SK-N-SH treated with all-trans-retinoic acid at 6 μM for 48 hours (cell line): Measurements from ENCODE around the gene MRPL4.
A peak's percentile ranks its signal among the peaks of the same experiment; 100 is the strongest.

Experiments used
- ATAC-seq: fragments of 200-7000 bp; cut with Tn5 transposase; 3 replicates; pipeline ENCODE4 v1.9.1; 2020; ENCODE audit warnings: mild to moderate bottlenecking, moderate library complexity
- ARNTL ChIP-seq: fragments of 450-650 bp; formaldehyde crosslinking; IDR thresholded peaks from 2 replicates; pipeline ENCODE4 v1.5.0; 2020; ENCODE audit warnings: low read depth, mild to moderate bottlenecking, moderate library complexity, borderline replicate concordance
- BACH2 ChIP-seq: fragments of 250-450 bp; sonication (Bioruptor Pico); IDR thresholded peaks from 2 replicates; pipeline ENCODE4 v1.9.0; 2021; ENCODE audit warnings: mild to moderate bottlenecking, borderline replicate concordance
- CREB5 ChIP-seq: fragments of 250-450 bp; sonication (Bioruptor Pico); IDR thresholded peaks from 2 replicates; pipeline ENCODE4 v1.5.1; 2020; ENCODE audit warnings: low read depth, mild to moderate bottlenecking, moderate library complexity
- CSDC2 ChIP-seq: fragments of 250-450 bp; sonication (Bioruptor Pico); IDR thresholded peaks from 2 replicates; pipeline ENCODE4 v1.5.0; 2020; ENCODE audit warnings: mild to moderate bottlenecking, moderate library complexity
- CSRNP3 ChIP-seq: fragments of 250-450 bp; sonication (Bioruptor Pico); IDR thresholded peaks from 2 replicates; pipeline ENCODE4 v1.5.1; 2021; ENCODE audit warnings: mild to moderate bottlenecking, moderate library complexity
- ESRRG ChIP-seq: fragments of 250-450 bp; sonication (Bioruptor Pico); IDR thresholded peaks from 2 replicates; pipeline ENCODE4 v1.6.1; 2021; ENCODE audit warnings: mild to moderate bottlenecking
- ISL1 ChIP-seq: fragments of 250-450 bp; sonication (Bioruptor Pico); IDR thresholded peaks from 2 replicates; pipeline ENCODE4 v2.1.2; 2022; ENCODE audit warnings: mild to moderate bottlenecking, moderate library complexity
- OSR1 ChIP-seq: fragments of 250-450 bp; sonication (Bioruptor Pico); IDR thresholded peaks from 2 replicates; pipeline ENCODE4 v1.8.0; 2022; ENCODE audit warnings: moderate library complexity, mild to moderate bottlenecking, inconsistent platforms
- PATZ1 ChIP-seq: fragments of 250-450 bp; sonication (Bioruptor Pico); IDR thresholded peaks from 2 replicates; pipeline ENCODE4 v1.8.0; 2020; ENCODE audit warnings: mild to moderate bottlenecking, moderate library complexity, borderline replicate concordance
- POU6F1 ChIP-seq: fragments of 250-450 bp; sonication (Bioruptor Pico); IDR thresholded peaks from 2 replicates; pipeline ENCODE4 v1.8.0; 2021; ENCODE audit warnings: low read depth, mild to moderate bottlenecking, moderate library complexity, borderline replicate concordance
- PPARA ChIP-seq: fragments of 250-450 bp; sonication (Bioruptor Pico); IDR thresholded peaks from 2 replicates; pipeline ENCODE4 v1.5.0; 2020; ENCODE audit warnings: mild to moderate bottlenecking, borderline replicate concordance
- RARB ChIP-seq: fragments of 250-450 bp; sonication (Bioruptor Pico); IDR thresholded peaks from 2 replicates; pipeline ENCODE4 v1.8.0; 2021; ENCODE audit warnings: mild to moderate bottlenecking, moderate library complexity
- SNAI2 ChIP-seq: fragments of 250-450 bp; sonication (Bioruptor Pico); IDR thresholded peaks from 2 replicates; pipeline ENCODE4 v1.5.0; 2020; ENCODE audit warnings: mild to moderate bottlenecking, moderate library complexity
- TCF4 ChIP-seq: fragments of 250-450 bp; sonication (Bioruptor Pico); IDR thresholded peaks from 2 replicates; pipeline ENCODE4 v1.8.0; 2021; ENCODE audit warnings: mild to moderate bottlenecking, moderate library complexity, borderline replicate concordance
- TOX ChIP-seq: fragments of 250-450 bp; sonication (Bioruptor Pico); IDR thresholded peaks from 2 replicates; pipeline ENCODE4 v1.8.0; 2021; ENCODE audit warnings: mild to moderate bottlenecking, moderate library complexity, borderline replicate concordance
- TSHZ2 ChIP-seq: fragments of 250-450 bp; sonication (Bioruptor Pico); IDR thresholded peaks from 2 replicates; pipeline ENCODE4 v1.5.0; 2020; ENCODE audit warnings: mild to moderate bottlenecking, moderate library complexity
- ZC3H10 ChIP-seq: fragments of 250-450 bp; sonication (Bioruptor Pico); IDR thresholded peaks from 2 replicates; pipeline ENCODE4 v1.5.1; 2021; ENCODE audit warnings: mild to moderate bottlenecking, moderate library complexity
- ZFP3 ChIP-seq: fragments of 250-450 bp; sonication (Bioruptor Pico); IDR thresholded peaks from 2 replicates; pipeline ENCODE4 v1.5.0; 2020; ENCODE audit warnings: mild to moderate bottlenecking, moderate library complexity
- ZFP30 ChIP-seq: fragments of 450-650 bp; formaldehyde crosslinking; IDR thresholded peaks from 2 replicates; pipeline ENCODE4 v1.5.0; 2022; ENCODE audit warnings: mild to moderate bottlenecking, moderate library complexity
- ZNF565 ChIP-seq: fragments of 450-650 bp; formaldehyde crosslinking; conservative IDR thresholded peaks from 2 replicates; pipeline ENCODE4 v1.5.0; 2020; ENCODE audit warnings: low read depth, mild to moderate bottlenecking, moderate library complexity
- ZNF70 ChIP-seq: fragments of 450-650 bp; formaldehyde crosslinking; IDR thresholded peaks from 2 replicates; pipeline ENCODE4 v1.5.0; 2020; ENCODE audit warnings: mild to moderate bottlenecking, moderate library complexity
- ZNF8 ChIP-seq: fragments of 450-650 bp; formaldehyde crosslinking; IDR thresholded peaks from 2 replicates; pipeline ENCODE4 v1.5.0; 2020; ENCODE audit warnings: mild to moderate bottlenecking, moderate library complexity

Gene MRPL4

GRCh38 chr19:10295847-10296591, 44.0 kb downstream of the MRPL4 start:
- no peak for ATAC-seq
- no peak for TF ChIP-seq CSDC2 (CRISPR knock-in tag)
- TF ChIP-seq ZNF8 (CRISPR knock-in tag) = no peak
- TF ChIP-seq ARNTL (CRISPR knock-in tag) = no peak

- TF ChIP-seq ZNF8 (CRISPR knock-in tag) (no peak), TOX (CRISPR knock-in tag) (no peak), PATZ1 (CRISPR knock-in tag) (no peak), PPARA (CRISPR knock-in tag) (no peak), RARB (no peak), ZFP3 (no peak), TSHZ2 (CRISPR knock-in tag) (no peak), BACH2 (CRISPR knock-in tag) (no peak), OSR1 (CRISPR knock-in tag) (no peak), ZC3H10 (no peak), TCF4 (no peak), ISL1 (no peak), ZFP30 (CRISPR knock-in tag) (no peak), POU6F1 (CRISPR knock-in tag) (no peak), SNAI2 (CRISPR knock-in tag) (no peak), ESRRG (CRISPR knock-in tag) (no peak), ZNF565 (no peak), CREB5 (CRISPR knock-in tag) (no peak), ZNF70 (no peak)
- ATAC-seq = no peak
These were observed 47.8 kb downstream of the MRPL4 start for GRCh38 chr19:10299545-10300458.

- peak; percentile 41; the same call in 1 of the 3 replicates for ATAC-seq
- no peak for TF ChIP-seq OSR1 (CRISPR knock-in tag)
- no peak for TF ChIP-seq ZNF565
- no peak for TF ChIP-seq ARNTL (CRISPR knock-in tag)
- no peak for TF ChIP-seq CSRNP3 (CRISPR knock-in tag)
- TF ChIP-seq ZNF70 = no peak
These were observed 53.3 kb downstream of the MRPL4 start for GRCh38 chr19:10305139-10305806.
